ENCODE measurements around the gene ZNF699. TPM values are rescaled to one million over a fixed set of nuclear protein-coding genes. Genes with fewer than 3 reads are reported as not detected.

Gene ZNF699
- polyA plus RNA-seq (3.7 to 4.0 TPM (median 4.0 TPM) in 3 replicates), polyA minus RNA-seq (2.6 to 9.4 TPM (median 7.6 TPM) in 3 replicates)
- polyA plus RNA-seq (2011; ENCODE audit: low read depth): 1.1 TPM
- polyA plus RNA-seq (2011; cell fraction: cytosol; rRNA removed): 1.1 and 2.2 TPM in 2 replicates
- 6.0 and 7.3 TPM in 2 replicates for polyA plus RNA-seq (2011; cell fraction: nucleus; rRNA removed)
- polyA plus RNA-seq (2012; ENCODE audit: low replicate concordance): 2.6 and 3.0 TPM in 2 replicates
- polyA minus RNA-seq (2011; cell fraction: cytosol; rRNA and poly(A)+ RNA removed): 9.2 TPM
- 12.3 and 22.0 TPM in 2 replicates for polyA minus RNA-seq (2011; cell fraction: nucleus; rRNA and poly(A)+ RNA removed)

DNA sequence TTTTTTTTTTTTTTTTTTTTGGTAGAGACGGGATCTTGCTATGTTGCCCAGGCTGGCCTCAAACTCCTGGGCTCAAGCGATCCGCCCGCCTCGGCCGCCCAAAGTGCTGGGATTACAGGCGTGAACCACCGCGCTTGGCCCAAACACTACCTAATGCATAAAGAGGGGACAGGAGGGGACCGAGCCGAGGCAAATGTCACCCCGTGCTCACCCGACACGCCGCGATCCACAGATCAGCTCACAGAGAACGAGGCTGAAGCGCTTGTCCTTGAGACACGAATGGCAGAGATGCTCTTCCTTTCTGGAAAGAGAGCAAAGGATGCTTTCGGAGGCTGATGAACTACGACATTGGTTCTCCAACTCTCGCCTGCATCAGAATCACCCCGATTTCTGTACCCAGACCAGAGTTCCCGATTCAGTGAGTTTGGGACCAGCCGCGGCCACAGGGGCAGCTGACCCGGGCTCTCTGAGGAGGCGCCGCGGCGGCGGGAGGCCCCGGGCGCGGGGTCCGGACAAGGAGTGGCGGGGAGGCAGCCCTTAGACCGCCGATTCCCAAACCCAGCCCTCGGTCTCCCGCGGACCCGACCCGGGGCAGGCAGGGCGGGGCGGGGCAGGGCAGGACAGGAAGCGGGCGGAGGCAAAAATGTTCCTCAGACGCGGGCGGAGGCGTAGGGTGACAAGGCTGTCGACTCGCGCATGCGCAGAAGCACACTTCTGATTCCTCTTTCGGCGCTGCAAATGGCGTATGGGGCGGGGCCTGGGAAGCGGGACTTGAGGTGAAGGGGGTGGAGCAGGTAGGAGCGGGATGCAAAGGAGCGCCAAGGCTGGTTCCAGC, at the start of gene ZNF699:
TSS of gene ZNF699 (minus strand) at position 700 of the 835 bp plus-strand sequence. CDS start 4,719 bp downstream, outside the sequence.
- peak within 1 kb of the TSS; percentile 70 for H3K4me2 ChIP-seq (ENCODE audit: control insufficient read depth, extremely low read depth, insufficient read depth, low read depth, low read length)
- peak within 1 kb of the TSS; percentile 89 for H3K9ac ChIP-seq (ENCODE audit: control insufficient read depth, extremely low read depth, insufficient read depth, low read length)
- H3K27me3 ChIP-seq (ENCODE audit: control insufficient read depth, extremely low read depth, insufficient read depth, low read length): no peaks in the 10 kb centered on the region
- dilution Hi-C loops (cut with MboI; ENCODE audit: extremely low pct_ligation_motif_present, low sequenced_read_pairs): no loop called here
- H3K79me2 ChIP-seq (ENCODE audit: control insufficient read depth, insufficient read depth, low read length): peaks cover 19% of the 10 kb centered on the region
- no peaks in the 10 kb centered on the region for H4K20me1 ChIP-seq (ENCODE audit: control insufficient read depth, extremely low read depth, insufficient read depth, low read length)
- peak within 1 kb of the TSS; percentile 58 to 95 (median 91) for H3K4me3 ChIP-seq (ENCODE audit: control insufficient read depth in 2 of 3, extremely low read depth in 1 of 3, insufficient read depth in 2 of 3, low read depth in 1 of 3, low read length in 3 of 3)
- peak within 1 kb of the TSS; percentile 100 for H2AFZ ChIP-seq (ENCODE audit: control insufficient read depth, low read length)
- H3K27ac ChIP-seq (ENCODE audit: control insufficient read depth, insufficient read depth, low read length): peak within 1 kb of the TSS; percentile 82
- no peaks in the 10 kb centered on the region for H3K9me1 ChIP-seq (ENCODE audit: control insufficient read depth, extremely low read depth, insufficient read depth, low read length)
- FAIRE-seq (peak; percentile 17), DNase-seq (ENCODE audit: low read depth, low spot score) (peak; percentile 89)
- peaks cover under 1% of the 10 kb centered on the region for H3K9me3 ChIP-seq (ENCODE audit: control insufficient read depth, low read depth, low read length)
- no peak for TF ChIP-seq EZH2 (IDR thresholded peaks at IDR 0.05; ENCODE audit: low read length)
- H3K4me1 ChIP-seq (ENCODE audit: control insufficient read depth, extremely low read depth, insufficient read depth, low read length): peaks cover 11% of the 10 kb centered on the region
- H3K36me3 ChIP-seq (ENCODE audit: control insufficient read depth in 2 of 2, extremely low read depth in 1 of 2, insufficient read depth in 2 of 2, low read length in 2 of 2): peaks cover 0 to 3% of the 10 kb centered on the region in 2 experiments

- no peak overlapping the region for H2AFZ ChIP-seq (ENCODE audit: control insufficient read depth, low read length)
- dilution Hi-C loops (cut with MboI; ENCODE audit: extremely low pct_ligation_motif_present, low sequenced_read_pairs): no loop called here
- H3K36me3 ChIP-seq (ENCODE audit: control insufficient read depth in 2 of 2, extremely low read depth in 1 of 2, insufficient read depth in 2 of 2, low read length in 2 of 2): no peaks in the 10 kb centered on the region
- no peak overlapping the region for H3K4me2 ChIP-seq (ENCODE audit: control insufficient read depth, extremely low read depth, insufficient read depth, low read depth, low read length)
- TF ChIP-seq EZH2 (IDR thresholded peaks at IDR 0.05; ENCODE audit: low read length) (no peak), CTCF (optimal IDR thresholded peaks at IDR 0.05 in 1 of 3, IDR thresholded peaks at IDR 0.05 in 1 of 3, conservative IDR thresholded peaks at IDR 0.05 in 1 of 3; ENCODE audit: extremely low read depth in 1 of 3, insufficient read depth in 2 of 3, low read length in 3 of 3) (no peak)
- peaks cover 5% of the 10 kb centered on the region for H3K9me3 ChIP-seq (ENCODE audit: control insufficient read depth, low read depth, low read length)
- FAIRE-seq: no peak
- no peak overlapping the region for H3K9ac ChIP-seq (ENCODE audit: control insufficient read depth, extremely low read depth, insufficient read depth, low read length)
- no peak overlapping the region for H3K4me3 ChIP-seq (ENCODE audit: control insufficient read depth in 2 of 3, extremely low read depth in 1 of 3, insufficient read depth in 2 of 3, low read depth in 1 of 3, low read length in 3 of 3)
- no peaks in the 10 kb centered on the region for H3K79me2 ChIP-seq (ENCODE audit: control insufficient read depth, insufficient read depth, low read length)
- H3K9me1 ChIP-seq (ENCODE audit: control insufficient read depth, extremely low read depth, insufficient read depth, low read length): no peaks in the 10 kb centered on the region
- no peaks in the 10 kb centered on the region for H3K4me1 ChIP-seq (ENCODE audit: control insufficient read depth, extremely low read depth, insufficient read depth, low read length)
- H4K20me1 ChIP-seq (ENCODE audit: control insufficient read depth, extremely low read depth, insufficient read depth, low read length): no peaks in the 10 kb centered on the region
- DNase-seq (ENCODE audit: low read depth, low spot score): no peak
- no peak overlapping the region for H3K27ac ChIP-seq (ENCODE audit: control insufficient read depth, insufficient read depth, low read length)
- H3K27me3 ChIP-seq (ENCODE audit: control insufficient read depth, extremely low read depth, insufficient read depth, low read length): no peaks in the 10 kb centered on the region
These were observed 45.0 kb upstream of the ZNF699 start for GRCh38 chr19:9354651-9355050.
